Neural crest cell (in vitro differentiated cells): ENCODE results near the gene EVI2B. TPM values are rescaled to one million over a fixed set of nuclear protein-coding genes. Genes with fewer than 3 reads are reported as not detected.

Source experiments
- DNase-seq: peaks from one replicate; pipeline ENCODE4 v3.0.0; 2021; ENCODE audit warnings: low read depth, mixed read lengths, low spot score
- H3K27ac Mint-ChIP-seq: one replicate; pipeline ENCODE4 v1.8.0; 2021; ENCODE audit warnings: mild to moderate bottlenecking, mixed read lengths; ENCODE audit not compliant: unreplicated experiment
- H3K27me3 Mint-ChIP-seq: 2 replicates; pipeline ENCODE4 v1.8.0; 2021; ENCODE audit warnings: low read depth, mild to moderate bottlenecking, mixed read lengths
- H3K36me3 Mint-ChIP-seq: 2 replicates; pipeline ENCODE4 v1.8.0; 2021; ENCODE audit warnings: low read depth, mild to moderate bottlenecking, mixed read lengths
- H3K4me1 Mint-ChIP-seq: 2 replicates; pipeline ENCODE4 v1.8.0; 2021; ENCODE audit warnings: mixed read lengths
- H3K4me3 Mint-ChIP-seq: one replicate; pipeline ENCODE4 v1.8.0; 2021; ENCODE audit warnings: mild to moderate bottlenecking, mixed read lengths
- H3K9me3 Mint-ChIP-seq: 2 replicates; pipeline ENCODE4 v1.8.0; 2021; ENCODE audit warnings: mixed read lengths
- CTCF ChIP-seq: fragments of 200-600 bp; sonication (generic); conservative IDR thresholded peaks from 2 replicates; pipeline ENCODE4 v1.5.0; 2021; ENCODE audit warnings: antibody characterized with exemption, mild to moderate bottlenecking
- total RNA-seq: library from RNA; stranded (reverse); gene quantifications from 2 replicates; pipeline ENCODE4 v1.2.1, GENCODE V29; 2021

Gene EVI2B
- total RNA-seq, 1 donor from 2014 or later = not detected

GRCh38 chr17:31309556-31309955 lies 4.3 kb downstream of the EVI2B start:
- no peak for TF ChIP-seq CTCF
- Mint-ChIP-seq H3K4me1 (no peaks in the 10 kb centered on the region), H3K4me3 (no peak overlapping the region), H3K9me3 (peaks cover 4% of the 10 kb centered on the region), H3K27me3 (no peaks in the 10 kb centered on the region), H3K36me3 (peaks cover 14% of the 10 kb centered on the region), H3K27ac (no peak overlapping the region)
- no peak for DNase-seq

GRCh38 chr17:31308372-31309334 lies 5.2 kb downstream of the EVI2B start:
- H3K27ac Mint-ChIP-seq = no peak overlapping the region
- no peak overlapping the region for H3K4me3 Mint-ChIP-seq
- H3K36me3 Mint-ChIP-seq = peaks cover 19% of the 10 kb centered on the region
- no peaks in the 10 kb centered on the region for H3K27me3 Mint-ChIP-seq
- no peak for DNase-seq
- H3K9me3 Mint-ChIP-seq = peaks cover 4% of the 10 kb centered on the region
- no peak for TF ChIP-seq CTCF
- no peaks in the 10 kb centered on the region for H3K4me1 Mint-ChIP-seq

GRCh38 chr17:31307640-31308039 lies 6.2 kb downstream of the EVI2B start:
- H3K27ac Mint-ChIP-seq = no peak overlapping the region
- H3K4me3 Mint-ChIP-seq = no peak overlapping the region
- TF ChIP-seq CTCF = no peak

GRCh38 chr17:31299624-31300023 lies 14.2 kb downstream of the EVI2B start:
- Mint-ChIP-seq H3K4me1 (peaks cover 7% of the 10 kb centered on the region), H3K27ac (no peak overlapping the region), H3K36me3 (peaks cover 6% of the 10 kb centered on the region), H3K4me3 (no peak overlapping the region), H3K27me3 (no peaks in the 10 kb centered on the region), H3K9me3 (no peaks in the 10 kb centered on the region)
- no peak for TF ChIP-seq CTCF
- DNase-seq = no peak

More at GRCh38 chr17:31307640-31308039, 6.2 kb downstream of the EVI2B start:
- no peak for DNase-seq
- H3K36me3 Mint-ChIP-seq = peaks cover 19% of the 10 kb centered on the region
- H3K4me1 Mint-ChIP-seq = no peaks in the 10 kb centered on the region
- H3K27me3 Mint-ChIP-seq = no peaks in the 10 kb centered on the region
- H3K9me3 Mint-ChIP-seq = peaks cover 4% of the 10 kb centered on the region

GRCh38 chr17:31297090-31297489 lies 16.8 kb downstream of the EVI2B start, which contains the start of gene OMG:
Gene OMG (minus strand): TSS chr17:31297239. CDS start chr17:31296331, 908 bp downstream.
- H3K4me1 Mint-ChIP-seq = peaks cover 7% of the 10 kb centered on the region
- no peak within 1 kb of the TSS for H3K27ac Mint-ChIP-seq
- TF ChIP-seq CTCF = no peak
- H3K36me3 Mint-ChIP-seq = no peaks in the 10 kb centered on the region
- H3K4me3 Mint-ChIP-seq = no peak within 1 kb of the TSS
- no peaks in the 10 kb centered on the region for H3K27me3 Mint-ChIP-seq
- no peak for DNase-seq
- H3K9me3 Mint-ChIP-seq = no peaks in the 10 kb centered on the region
